CD4-positive, alpha-beta T cell treated with Interleukin-15 for 4 hours (primary cell): Measurements from ENCODE around the gene LYPD4.
A peak's percentile ranks its signal among the peaks of the same experiment; 100 is the strongest.

ENCODE experiments used
- DNase-seq: peaks from one replicate; pipeline ENCODE4 v3.0.0-alpha.2; 2020; ENCODE audit warnings: low spot score

The LYPD4 gene

DNA sequence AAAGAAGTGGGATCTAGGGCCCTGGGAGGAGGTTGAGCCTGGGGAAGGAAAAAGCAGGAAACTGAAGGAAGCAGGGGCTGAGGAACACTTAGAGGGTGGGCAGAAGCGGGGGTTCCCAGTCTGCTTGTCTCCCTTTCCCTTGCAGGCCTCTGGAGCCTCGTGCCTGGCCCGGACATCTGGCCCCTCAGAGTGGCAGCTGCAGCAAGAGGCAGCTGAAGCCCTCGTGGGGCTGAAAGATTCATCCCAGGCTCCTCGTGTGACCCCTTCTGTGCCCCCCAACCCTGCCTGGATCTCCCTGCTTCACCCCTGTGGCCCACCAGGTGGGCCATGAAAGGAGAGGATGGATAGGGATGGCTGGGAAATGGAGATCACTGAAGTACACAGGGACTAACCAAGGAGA is 5.9 kb upstream of the LYPD4 start:
- DNase-seq: no peak

DNA sequence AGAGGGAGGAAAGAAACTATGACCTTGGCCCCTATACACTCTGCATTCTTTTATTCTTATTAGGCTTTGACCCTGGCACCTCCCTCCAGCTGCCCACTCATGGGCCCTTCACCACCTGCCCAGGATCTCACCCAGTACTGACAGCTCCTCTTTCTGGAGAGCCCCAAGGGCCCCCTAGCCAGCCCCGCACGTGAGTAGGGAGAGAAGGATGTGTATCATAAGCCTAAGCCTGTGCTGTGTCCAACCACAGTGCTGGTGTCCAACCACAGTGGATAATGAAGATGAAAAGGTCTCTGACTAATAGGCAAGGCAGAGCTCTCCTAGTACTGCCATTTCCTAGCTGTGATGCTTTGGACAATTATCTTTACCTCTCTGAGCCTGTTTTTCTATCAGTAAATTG is 4.6 kb upstream of the LYPD4 start:
- DNase-seq: no peak

DNA sequence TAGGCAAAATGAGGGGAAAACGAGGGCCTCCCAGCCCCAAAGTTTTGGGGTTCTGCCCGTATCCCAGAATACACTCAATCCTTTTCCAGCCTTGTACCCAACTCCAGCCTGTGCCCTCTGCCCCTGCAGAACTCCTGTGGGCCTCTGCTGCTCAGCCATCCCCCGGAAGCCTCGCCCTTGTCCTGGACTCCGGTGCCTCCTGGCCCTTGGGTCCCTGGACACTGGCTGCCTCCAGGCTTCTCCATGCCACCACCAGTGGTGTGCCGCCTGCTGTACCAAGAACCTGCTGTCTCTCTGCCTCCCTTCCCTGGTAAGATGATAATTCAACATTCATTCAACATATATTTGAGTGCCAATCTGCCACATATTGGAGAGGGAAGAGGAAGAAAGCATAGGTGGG is 4.2 kb upstream of the LYPD4 start:
- DNase-seq: no peak

DNA sequence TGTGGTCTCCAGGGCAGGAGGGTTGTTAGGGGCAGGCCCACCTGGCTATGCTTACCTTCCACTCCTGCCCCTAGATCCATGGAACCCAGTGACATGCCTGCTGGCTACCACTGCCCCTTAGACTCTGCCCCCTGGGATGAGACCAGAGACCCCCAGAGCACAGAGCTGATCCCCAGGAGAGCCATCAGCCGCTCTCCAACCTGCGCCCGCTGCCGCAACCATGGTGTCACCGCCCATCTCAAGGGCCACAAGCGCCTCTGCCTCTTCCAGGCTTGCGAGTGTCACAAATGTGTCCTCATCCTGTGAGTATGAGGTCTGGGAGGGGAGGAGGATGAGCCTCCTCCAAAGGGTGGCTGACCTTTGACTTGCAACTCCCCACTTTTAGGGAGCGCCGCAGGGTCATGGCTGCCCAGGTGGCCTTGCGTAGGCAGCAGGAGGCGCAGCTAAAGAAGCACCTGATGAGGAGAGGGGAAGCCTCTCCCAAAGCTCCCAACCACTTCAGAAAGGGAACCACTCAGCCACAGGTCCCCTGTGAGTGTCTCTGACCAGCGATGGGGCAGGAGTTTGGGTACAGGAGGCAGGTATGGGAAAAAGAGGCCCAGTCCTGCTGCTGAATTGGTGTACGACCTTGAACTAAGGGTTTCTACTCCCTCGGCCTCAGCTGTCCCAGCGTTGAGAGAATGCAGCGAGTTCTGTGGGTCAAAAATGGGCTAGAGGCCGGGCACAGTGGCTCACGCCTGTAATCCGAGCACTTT is 3.0 kb upstream of the LYPD4 start:
- DNase-seq: no peak

DNA sequence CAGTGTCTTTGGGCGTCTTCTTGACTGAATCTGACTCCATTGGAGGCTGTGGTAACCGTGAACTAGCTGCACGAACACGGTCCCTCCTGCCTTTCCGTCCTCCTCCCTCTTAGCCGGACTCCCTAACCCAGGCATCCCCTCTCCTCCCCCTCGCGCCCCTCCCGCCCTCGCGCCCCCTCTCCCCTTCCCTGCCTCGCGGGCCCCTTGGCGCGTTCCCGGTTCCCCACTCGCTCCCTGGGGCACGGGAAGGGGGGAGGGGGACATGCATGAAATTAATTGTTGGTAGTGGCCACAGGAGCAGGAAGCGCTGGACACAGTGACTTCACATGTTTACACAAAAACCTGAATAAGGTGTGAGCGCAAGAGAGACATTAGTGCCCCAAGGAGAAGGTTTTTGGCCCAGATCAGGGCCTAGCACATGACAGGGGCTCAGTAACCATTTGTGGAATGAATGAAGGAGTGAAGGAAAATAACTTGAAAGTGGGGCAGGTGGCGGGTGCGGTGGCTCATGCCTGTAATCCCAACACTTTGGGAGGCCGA is 638 bp upstream of the LYPD4 start:
- DNase-seq: no peak

DNA sequence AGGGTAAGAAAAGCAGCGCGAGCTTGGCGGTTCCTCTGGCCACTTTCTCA is 343 bp upstream of the LYPD4 start, which contains the start of gene DMRTC2:
Gene DMRTC2, plus strand, starts transcription at position 42 of the 50 bp plus-strand sequence. CDS start 2,387 bp downstream, outside the sequence.
- no peak for DNase-seq

DNA sequence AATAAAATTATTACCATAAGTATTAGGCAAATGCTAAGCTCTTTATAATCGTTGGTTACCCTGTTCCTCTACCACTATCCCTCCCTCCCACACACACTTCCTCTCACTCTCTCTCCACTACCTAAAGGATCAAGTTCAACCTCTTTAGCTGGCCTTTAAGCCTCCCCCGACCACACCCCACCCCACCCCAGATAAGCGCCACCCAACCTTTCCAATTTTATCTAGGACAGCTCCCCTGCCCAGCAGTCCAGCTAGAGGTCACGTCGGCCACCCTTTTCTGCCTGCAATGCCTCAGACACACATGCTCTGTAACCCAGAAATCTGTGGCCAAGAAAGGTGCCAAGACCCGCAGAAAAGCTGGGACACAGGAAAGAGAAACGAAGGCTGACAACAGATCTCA is 1.1 kb downstream of the LYPD4 start:
- DNase-seq: no peak

DNA sequence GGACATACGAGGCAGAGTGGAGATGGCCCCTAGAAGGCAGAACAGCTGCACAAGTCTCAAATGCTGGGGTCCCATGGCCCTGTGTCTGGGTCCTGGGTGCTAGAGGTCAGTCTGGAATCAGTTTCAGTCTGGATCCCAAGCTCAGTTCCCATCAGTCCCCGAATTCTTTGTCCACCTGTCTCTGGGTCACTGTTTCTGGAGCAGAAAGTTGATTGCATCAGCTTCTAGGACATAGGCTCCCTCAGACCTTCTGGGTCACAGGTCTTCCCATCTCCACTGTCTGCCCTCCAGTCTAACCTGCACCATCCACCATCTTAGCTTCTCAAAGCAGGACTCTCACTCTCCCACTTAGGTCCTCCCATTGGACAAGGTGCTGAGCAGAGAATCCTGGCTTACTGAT is 5.3 kb downstream of the LYPD4 start:
- no peak for DNase-seq

DNA sequence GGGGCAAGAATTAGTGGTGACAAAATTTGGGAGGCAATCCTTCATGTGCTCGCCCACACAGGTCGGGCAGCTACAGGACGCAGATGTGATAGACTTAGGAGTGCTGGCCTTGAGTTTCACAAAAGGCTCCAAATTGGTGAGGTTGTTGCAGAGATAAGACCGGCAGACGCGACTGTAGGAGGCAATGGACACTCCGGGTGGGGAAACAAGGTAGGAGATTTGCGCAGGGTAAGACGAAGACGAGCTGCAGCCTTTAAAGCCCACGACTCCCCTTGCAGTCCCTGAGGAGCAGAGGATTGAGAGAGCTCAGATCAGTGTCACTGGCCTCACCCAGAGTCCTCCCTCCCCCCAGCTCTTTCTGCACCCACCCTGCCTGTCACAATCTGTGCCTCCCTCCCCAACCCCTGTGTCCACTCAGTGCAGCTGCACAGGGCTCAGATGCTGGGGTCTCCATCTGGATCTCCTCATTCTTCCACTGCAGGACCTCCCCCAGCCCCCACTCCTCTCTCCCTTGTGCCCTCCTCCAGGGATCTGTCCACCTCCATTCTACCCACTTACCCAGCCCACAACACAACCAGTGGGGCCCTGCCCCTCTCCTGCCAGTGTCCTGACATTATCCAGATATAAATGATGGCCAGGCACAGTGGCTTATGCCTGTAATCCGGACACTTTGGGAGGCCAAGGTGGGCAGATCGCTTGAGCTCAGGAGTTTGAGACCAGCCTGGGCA is 6.3 kb downstream of the LYPD4 start:
- DNase-seq: no peak

DNA sequence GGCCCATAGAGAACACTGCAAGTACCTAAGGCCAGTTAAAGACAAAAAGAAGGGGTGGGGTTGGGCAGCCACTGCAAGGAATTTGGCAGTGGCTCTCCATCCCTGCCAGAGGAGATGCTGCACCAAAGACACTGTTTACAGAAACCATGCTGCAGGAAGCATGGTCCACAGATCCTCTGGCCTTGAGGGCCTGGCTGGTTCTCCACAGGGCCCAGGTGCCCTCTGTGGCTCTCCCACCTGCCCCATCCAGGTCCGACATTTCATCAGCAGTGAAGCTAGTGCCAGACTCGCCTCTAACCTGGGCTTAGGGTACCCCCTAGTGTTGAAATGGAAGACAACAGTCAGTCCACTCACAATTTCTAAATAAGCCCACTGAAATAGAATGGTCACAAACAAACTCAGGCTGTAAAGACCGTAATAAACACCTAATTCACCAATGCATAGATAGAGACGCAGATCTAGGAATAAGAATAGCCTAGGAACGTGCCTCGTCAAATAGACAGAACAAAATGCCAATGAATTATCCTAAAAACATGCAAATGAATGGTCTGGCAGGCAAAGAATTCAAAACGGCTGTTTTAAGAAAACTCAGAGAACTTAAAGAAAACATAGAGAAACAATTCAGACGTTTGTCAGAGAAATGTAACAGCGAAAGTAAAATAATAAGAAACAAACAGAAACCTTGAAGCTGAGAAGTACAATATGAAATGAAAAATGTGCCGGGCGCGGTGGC is 23.3 kb downstream of the LYPD4 start:
- DNase-seq: peak; percentile 56

DNA sequence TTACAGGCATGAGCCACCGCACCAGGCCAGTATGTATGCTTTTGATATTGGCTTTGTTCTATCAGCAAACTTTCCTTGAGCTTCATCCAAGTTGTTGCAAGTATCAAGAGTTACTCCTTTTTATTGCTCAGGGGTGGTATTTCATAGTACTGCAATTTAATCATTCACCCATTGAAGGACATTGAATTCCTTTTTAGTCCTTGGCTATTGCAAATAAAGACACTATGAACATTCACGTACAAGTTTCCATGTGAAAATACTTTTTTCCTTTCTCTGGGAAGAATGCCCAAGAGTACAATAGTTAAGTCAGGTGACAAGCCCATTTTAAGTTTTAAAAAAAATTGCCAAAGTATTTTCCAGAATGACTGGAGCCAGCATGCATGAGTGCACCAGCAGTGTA is 27.7 kb downstream of the LYPD4 start:
- no peak for DNase-seq

DNA sequence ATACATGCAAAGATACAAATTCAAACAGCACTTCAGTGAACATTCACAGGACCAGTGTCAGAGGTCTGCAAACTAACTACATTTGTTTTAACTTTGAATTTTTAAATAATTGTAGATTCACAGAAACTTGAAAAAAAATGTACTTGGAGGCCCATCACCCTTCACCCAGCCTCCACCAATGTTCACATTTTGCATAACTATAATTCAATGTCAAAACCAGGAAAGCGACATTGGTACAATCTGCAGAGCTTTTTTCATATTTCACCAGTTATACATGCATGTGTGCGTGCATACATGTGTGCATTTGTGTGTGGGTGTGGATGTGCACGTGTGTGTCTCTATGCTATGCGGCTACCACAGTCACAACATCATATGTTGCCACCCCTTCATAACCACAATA is 29.2 kb downstream of the LYPD4 start:
- no peak for DNase-seq

DNA sequence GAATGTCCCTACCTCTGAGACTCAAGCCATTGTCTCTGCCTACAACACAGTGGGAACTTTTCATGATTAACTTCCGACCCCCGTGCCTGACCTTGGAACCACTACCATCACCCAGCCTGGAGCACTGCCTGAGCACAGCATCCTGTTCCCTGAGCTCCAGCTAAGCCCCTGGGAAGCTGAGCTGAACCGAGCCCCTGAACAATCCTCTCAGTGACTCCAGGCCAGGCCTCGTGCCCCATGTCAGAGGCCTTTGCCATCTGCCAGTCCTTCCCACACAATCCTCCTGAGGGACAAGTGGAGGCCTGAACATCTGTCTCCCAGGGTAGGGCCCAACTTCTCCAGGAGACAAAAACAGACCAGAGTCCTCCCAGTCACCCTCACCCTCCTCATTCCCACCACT is 30.6 kb downstream of the LYPD4 start:
- no peak for DNase-seq

DNA sequence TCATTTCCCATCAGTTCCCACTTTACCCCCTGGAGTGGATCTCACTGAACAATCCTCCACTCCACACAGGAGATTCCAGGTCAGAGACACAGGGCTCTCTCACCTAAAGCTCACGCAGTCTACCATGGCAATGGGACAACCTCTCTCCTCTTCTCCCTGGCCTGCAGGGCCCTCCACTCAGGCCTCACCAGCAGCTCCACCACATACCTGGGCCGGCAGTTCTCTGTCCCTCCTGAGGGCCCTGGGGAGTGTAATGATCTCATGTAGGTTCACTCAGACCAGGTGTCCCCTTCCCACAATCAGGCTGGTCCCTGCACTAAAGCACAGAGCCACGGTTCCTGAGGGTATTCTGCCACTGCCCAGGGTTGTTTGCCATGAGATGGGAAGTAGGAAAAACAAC is 32.5 kb downstream of the LYPD4 start:
- no peak for DNase-seq

DNA sequence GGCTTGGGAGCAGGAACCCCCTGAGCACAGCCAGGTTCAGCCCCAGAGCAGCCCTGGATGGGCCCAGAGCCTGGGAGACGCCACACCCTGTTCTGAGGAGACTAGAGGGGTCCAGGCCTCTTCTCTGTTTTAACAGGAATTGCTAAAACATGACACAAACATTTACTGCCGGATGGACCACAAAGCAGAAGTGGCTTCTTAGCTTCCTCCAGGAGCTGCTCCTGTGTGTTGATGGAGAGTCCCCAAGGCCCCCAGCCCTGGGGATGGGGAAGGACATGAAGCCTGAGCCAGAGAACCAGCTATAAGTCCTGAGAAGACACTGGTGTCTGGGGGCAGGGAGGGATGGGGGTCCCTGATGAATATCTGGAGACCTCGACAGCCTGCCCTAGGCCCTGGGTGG is 33.4 kb downstream of the LYPD4 start:
- DNase-seq: peak; percentile 6

DNA sequence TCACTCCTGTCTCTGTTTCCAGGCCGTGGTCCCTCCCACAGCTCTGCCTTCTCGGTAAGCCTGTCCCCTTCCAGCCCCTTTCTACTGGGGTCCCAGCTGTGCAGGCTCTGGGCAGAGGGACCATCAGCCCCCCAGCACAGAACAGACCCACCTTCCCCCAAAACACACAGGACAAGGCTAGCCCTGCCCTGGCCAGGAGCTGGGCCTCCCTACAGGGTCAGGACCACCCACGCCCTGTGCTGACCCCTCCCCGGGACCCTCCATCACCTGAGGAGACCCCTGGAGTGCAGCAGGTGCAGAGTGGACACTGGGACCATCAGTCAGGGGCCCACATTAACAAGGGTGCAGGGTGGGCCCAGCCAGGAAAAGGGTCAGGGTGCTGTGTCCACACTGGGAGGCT is 34.2 kb downstream of the LYPD4 start:
- no peak for DNase-seq

DNA sequence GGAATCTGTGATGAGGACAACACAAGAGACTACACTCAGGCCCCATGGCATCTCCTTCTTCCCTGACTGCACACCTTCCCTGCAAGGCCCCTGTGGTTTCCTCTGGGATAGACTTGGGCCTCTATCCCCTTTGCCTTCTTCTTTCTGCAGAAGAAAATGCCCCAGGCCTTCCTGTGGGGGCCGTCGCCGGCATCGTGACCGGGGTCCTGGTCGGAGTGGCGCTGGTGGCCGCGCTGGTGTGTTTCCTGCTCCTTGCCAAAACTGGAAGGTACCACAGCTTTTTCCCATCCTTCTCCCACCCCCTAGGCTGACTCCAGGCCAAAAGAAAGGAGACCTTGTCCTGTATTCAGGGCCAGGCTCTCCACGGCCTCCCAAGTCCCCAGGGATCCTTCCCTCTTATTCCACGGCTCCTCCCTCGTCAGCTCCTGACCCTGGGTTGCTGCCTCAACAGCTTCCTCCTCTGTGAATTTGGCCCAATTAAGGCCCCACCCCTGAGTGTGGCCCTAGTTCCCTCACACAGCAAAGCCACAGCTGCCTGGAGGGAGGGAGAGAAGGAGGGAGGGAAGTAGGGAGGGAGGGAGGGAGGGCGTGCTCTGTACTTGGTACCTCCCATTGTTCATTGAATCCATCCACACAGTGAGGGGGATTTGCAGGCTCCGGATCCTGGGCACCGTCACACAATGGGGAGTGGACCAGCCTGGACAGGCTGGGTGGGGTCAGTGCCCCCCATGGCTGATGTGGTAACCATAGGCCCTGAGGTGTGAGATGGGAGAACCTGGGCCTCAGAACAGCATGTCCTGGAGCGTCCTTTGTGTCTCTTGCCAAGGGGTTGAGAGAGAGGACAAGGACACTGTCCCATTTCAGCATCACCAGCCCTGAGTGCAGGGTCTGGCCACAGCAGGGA is 35.6 kb downstream of the LYPD4 start:
- DNase-seq: no peak

DNA sequence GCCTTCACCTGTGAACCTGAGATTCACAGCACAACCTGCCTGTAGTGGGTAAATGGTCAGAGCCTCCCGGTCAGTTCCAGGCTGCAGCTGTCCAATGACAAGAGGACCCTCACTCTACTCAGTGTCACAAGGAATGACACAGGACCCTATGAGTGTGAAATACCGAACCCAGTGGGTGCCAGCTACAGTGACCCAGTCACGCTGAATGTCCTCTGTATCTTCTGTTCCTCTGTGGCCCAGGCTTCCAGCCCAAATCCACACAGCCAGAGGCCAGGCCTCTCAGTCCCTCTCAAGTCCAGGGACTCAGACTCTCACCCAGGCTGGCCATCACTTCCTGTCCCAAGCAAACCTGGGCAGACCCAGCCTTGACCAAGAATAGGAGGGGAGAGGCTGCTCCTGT is 37.3 kb downstream of the LYPD4 start:
- no peak for DNase-seq

DNA sequence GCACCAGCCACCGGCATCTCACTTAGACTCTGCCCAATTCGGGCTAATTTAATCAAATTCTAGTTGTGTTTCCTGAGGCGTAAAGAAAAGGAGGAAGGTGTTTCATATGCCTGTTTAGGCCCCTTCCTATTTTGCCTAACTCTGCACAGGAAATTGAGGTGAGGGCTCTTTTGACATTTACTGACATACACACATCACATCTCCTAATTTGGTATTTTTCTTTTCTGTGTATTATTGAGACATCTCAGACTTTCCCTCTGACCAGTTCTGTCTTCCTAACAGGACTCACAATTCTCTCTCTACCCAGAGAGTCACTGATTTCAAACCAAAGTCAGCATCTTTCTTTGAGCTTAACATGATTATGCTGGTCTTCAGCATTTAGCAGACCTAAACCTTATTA is 40.1 kb downstream of the LYPD4 start:
- DNase-seq: no peak

DNA sequence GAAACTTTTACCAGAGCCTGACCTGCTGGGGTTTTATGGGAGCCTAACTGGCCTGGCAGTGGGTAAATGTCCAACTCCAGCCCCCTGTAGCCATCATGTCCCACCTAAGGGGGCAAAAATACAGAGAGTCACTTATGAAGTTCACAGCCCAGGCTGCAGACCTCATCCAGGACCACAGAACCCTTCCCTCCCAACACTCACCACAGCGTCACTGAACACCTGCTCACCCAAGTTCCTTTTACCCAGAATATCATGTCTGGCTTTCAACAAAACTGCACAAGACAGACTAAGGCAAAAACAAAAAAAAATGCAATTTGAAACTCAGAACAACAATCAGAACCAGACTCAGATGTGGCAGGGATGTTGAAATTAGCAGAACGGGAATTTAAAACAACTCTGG is 41.7 kb downstream of the LYPD4 start:
- no peak for DNase-seq

DNA sequence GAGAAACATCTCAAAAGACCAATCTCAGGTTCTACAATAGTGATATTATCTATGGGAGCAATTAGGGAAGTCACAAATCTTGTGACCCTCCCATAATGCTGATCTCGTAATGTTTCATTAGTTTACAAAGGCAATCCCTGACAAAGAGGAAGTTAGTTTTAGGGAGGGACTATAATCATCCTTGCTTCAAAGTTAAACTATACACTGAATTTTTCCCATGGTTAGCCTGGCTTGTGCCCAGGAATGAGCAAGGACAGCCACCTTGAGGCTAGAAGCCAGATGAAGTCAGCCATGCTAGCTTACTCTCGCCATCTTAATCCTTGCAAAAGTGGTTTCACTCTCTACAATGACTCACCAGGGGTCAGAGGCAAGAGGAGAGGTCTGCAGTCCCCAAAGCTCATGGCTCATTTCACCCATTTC is 42.7 kb downstream of the LYPD4 start:
- DNase-seq: no peak

DNA sequence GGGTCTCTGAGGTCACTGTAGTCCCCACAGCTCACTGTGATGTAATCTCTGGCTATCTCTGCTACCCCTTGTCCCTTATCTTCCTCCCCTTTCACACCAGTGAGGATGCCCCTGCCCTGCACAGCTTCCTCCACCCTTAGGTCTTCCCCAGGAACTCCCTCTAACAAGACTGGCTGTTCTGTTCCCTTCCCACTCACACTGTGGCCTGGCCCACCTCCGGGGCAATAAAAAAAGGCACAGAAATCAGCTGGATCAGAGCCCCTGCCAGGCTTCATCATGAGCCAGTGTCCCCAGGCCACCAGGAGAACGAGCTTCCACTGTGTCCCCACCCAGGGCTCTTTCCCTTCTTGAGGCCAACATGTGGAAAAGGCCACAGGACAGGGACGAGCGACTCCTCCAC is 43.5 kb downstream of the LYPD4 start:
- DNase-seq: no peak
